GM18511 (cell line): Measurements from ENCODE around the gene IL3.
A peak's percentile ranks its signal among the peaks of the same experiment; 100 is the strongest.

Source experiments
- ATAC-seq: cut with Tn5 transposase; IDR thresholded peaks from one replicate; pipeline ENCODE4 v1.9.1; 2021; ENCODE audit warnings: mild to moderate bottlenecking, moderate library complexity; ENCODE audit not compliant: unreplicated experiment

The IL3 gene

GRCh38 chr5:132060501-132061161, at the start of gene IL3:
IL3 (plus strand) TSS chr5:132060655; CDS start chr5:132060707, 52 bp downstream.
- no peak for ATAC-seq

GRCh38 chr5:132010989-132011621, 49.4 kb upstream of the IL3 start:
- ATAC-seq, result no peak

GRCh38 chr5:132011622-132012343, 48.7 kb upstream of the IL3 start, which contains the start of gene ACSL6:
ACSL6 (minus strand) TSS chr5:132011658; CDS start chr5:132011553, 105 bp downstream.
- no peak for ATAC-seq

GRCh38 chr5:132012371-132013005, 48.0 kb upstream of the IL3 start:
- no peak for ATAC-seq

- ATAC-seq, result no peak
These were observed 47.3 kb upstream of the IL3 start for GRCh38 chr5:132013006-132013689.

GRCh38 chr5:132013711-132014110, 46.7 kb upstream of the IL3 start:
- ATAC-seq, result no peak

GRCh38 chr5:132016721-132017250, 43.7 kb upstream of the IL3 start:
- no peak for ATAC-seq

- ATAC-seq, result no peak
These were observed 43.1 kb upstream of the IL3 start for GRCh38 chr5:132017316-132017715.

- ATAC-seq, result no peak
These were observed 42.5 kb upstream of the IL3 start for GRCh38 chr5:132017738-132018625.

- peak; percentile 22 for ATAC-seq
These were observed 41.1 kb upstream of the IL3 start for GRCh38 chr5:132019337-132019736.

GRCh38 chr5:132019857-132020555, 40.4 kb upstream of the IL3 start:
- ATAC-seq, result peak; percentile 99

GRCh38 chr5:132020568-132021339, 39.7 kb upstream of the IL3 start:
- ATAC-seq, result peak; percentile 31

- ATAC-seq, result no peak
These were observed 38.8 kb upstream of the IL3 start for GRCh38 chr5:132021654-132022053.

GRCh38 chr5:132022737-132023136, 37.7 kb upstream of the IL3 start:
- no peak for ATAC-seq

- no peak for ATAC-seq
These were observed 37.0 kb upstream of the IL3 start for GRCh38 chr5:132023258-132024116.

- no peak for ATAC-seq
These were observed 36.4 kb upstream of the IL3 start for GRCh38 chr5:132024117-132024435.

GRCh38 chr5:132024789-132025402, 35.6 kb upstream of the IL3 start:
- ATAC-seq, result no peak
